AG09309 (cell line): ENCODE measurements around the gene COL6A5.

Experiments used
- DNase-seq: peaks from one replicate; pipeline ENCODE4 v3.0.0-alpha.2; 2010; ENCODE audit warnings: low read depth
- H3K4me3 ChIP-seq: 2 replicates; pipeline ENCODE4 v1.5.1; 2011; ENCODE audit warnings: mild to moderate bottlenecking, low read depth, low read length, moderate library complexity; ENCODE audit not compliant: control insufficient read depth
- CTCF ChIP-seq: IDR thresholded peaks from 2 replicates; pipeline ENCODE4 v1.5.1; 2011; ENCODE audit warnings: mild to moderate bottlenecking, low read depth, low read length, inconsistent platforms; ENCODE audit not compliant: insufficient read depth, control insufficient read depth; ENCODE audit errors: missing control alignments

COL6A5 gene

GRCh38 chr3:130459944-130460343 lies 114.5 kb downstream of the COL6A5 start:
- TF ChIP-seq CTCF: no peak
- DNase-seq: no peak
- H3K4me3 ChIP-seq: no peak overlapping the region

GRCh38 chr3:130462089-130462488 lies 116.6 kb downstream of the COL6A5 start:
- TF ChIP-seq CTCF: no peak
- H3K4me3 ChIP-seq: no peak overlapping the region
- DNase-seq: no peak

GRCh38 chr3:130463221-130463620 lies 117.7 kb downstream of the COL6A5 start:
- no peak for DNase-seq
- TF ChIP-seq CTCF: no peak
- H3K4me3 ChIP-seq: no peak overlapping the region

GRCh38 chr3:130465521-130465920 lies 120.0 kb downstream of the COL6A5 start:
- no peak for DNase-seq
- no peak overlapping the region for H3K4me3 ChIP-seq
- no peak for TF ChIP-seq CTCF

- DNase-seq: no peak
- H3K4me3 ChIP-seq: no peak overlapping the region
- TF ChIP-seq CTCF: no peak
These were observed 122.8 kb downstream of the COL6A5 start for GRCh38 chr3:130468311-130468710.

GRCh38 chr3:130470126-130470525 lies 124.7 kb downstream of the COL6A5 start:
- no peak for DNase-seq
- TF ChIP-seq CTCF: no peak
- no peak overlapping the region for H3K4me3 ChIP-seq

- no peak overlapping the region for H3K4me3 ChIP-seq
- DNase-seq: no peak
- TF ChIP-seq CTCF: no peak
These were observed 127.9 kb downstream of the COL6A5 start for GRCh38 chr3:130473416-130473815.
